ENCODE data around the gene COL8A1. TPM values are rescaled to one million over a fixed set of nuclear protein-coding genes. Genes with fewer than 3 reads are reported as not detected.

The COL8A1 gene
- total RNA-seq, 1 donor, result 324 TPM

GRCh38 chr3:99686955-99687612 lies 48.7 kb downstream of the COL8A1 start:
- peak; percentile 76 for DNase-seq (ENCODE audit: low read depth)
- TF ChIP-seq, protein P1, sequence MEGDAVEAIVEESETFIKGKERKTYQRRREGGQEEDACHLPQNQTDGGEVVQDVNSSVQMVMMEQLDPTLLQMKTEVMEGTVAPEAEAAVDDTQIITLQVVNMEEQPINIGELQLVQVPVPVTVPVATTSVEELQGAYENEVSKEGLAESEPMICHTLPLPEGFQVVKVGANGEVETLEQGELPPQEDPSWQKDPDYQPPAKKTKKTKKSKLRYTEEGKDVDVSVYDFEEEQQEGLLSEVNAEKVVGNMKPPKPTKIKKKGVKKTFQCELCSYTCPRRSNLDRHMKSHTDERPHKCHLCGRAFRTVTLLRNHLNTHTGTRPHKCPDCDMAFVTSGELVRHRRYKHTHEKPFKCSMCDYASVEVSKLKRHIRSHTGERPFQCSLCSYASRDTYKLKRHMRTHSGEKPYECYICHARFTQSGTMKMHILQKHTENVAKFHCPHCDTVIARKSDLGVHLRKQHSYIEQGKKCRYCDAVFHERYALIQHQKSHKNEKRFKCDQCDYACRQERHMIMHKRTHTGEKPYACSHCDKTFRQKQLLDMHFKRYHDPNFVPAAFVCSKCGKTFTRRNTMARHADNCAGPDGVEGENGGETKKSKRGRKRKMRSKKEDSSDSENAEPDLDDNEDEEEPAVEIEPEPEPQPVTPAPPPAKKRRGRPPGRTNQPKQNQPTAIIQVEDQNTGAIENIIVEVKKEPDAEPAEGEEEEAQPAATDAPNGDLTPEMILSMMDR (IDR thresholded peaks at IDR 0.05; ENCODE audit: insufficient read depth, low read depth, low read length), result peak; percentile 71
- H3K4me3 ChIP-seq (ENCODE audit: low read depth, low read length), result no peak overlapping the region

GRCh38 chr3:99690761-99691369 lies 52.5 kb downstream of the COL8A1 start:
- DNase-seq (ENCODE audit: low read depth), result no peak
- TF ChIP-seq, protein P1 (IDR thresholded peaks at IDR 0.05; ENCODE audit: insufficient read depth, low read depth, low read length), result no peak
- no peak overlapping the region for H3K4me3 ChIP-seq (ENCODE audit: low read depth, low read length)

DNA sequence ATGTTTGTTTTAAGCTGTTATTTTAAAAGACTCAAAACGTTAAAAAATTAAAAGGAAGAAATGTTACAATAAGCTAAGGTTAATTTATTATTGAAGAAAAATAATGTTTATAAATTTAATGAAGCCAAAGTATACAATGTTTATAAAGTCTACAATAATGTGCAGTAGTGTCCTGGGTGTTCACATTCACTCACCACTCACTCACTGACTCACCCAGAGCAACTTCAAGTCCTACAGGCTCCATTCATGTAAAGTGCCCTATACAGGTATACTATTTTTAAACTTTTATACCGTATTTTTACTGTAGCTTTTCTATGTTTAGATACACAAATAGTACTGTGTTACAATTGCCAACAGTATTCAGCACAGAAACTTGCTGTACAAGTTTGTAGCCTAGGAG lies 55.2 kb downstream of the COL8A1 start:
- no peak for DNase-seq (ENCODE audit: low read depth)
- H3K4me3 ChIP-seq (ENCODE audit: low read depth, low read length), result no peak overlapping the region
- TF ChIP-seq, protein P1 (IDR thresholded peaks at IDR 0.05; ENCODE audit: insufficient read depth, low read depth, low read length), result no peak

DNA sequence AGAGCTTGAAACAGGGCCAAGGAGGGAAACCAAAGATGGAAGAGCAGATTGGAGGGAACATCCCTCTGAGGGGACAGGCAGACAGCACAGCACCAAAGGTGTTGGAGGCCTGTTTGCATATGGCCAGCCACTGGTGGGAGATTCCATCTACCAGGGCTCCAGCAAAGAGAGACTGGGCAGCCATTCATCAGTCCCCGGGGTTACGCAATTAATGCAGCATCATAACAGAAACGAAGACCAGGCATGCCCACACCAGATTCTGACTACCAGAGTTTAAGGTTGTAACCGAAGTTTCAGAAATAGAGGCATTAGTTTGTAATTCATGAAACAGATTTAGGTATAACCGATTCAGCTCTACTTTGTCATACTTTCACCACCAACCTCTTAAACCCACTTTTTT lies 58.1 kb downstream of the COL8A1 start:
- TF ChIP-seq, protein P1 (IDR thresholded peaks at IDR 0.05; ENCODE audit: insufficient read depth, low read depth, low read length), result no peak
- no peak overlapping the region for H3K4me3 ChIP-seq (ENCODE audit: low read depth, low read length)
- DNase-seq (ENCODE audit: low read depth), result no peak

DNA sequence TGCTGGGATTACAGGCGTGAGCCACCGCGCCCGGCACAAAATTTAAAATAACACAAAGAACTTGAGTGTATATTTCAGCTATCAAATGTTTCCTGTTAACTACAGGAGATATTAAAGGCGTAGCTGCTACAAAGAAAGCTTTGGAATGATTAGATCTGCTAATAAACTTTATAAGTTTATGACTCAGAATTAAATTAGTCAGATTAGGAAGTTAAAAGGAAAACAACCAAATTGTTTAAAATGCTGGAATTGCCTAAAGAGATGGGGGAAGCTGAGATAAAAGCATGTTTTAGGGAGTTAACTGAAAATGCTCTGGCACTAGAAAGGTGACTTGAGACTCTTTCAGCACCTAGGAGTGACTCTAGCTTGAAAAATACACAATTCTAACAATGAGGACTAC lies 58.9 kb downstream of the COL8A1 start:
- DNase-seq (ENCODE audit: low read depth), result no peak
- H3K4me3 ChIP-seq (ENCODE audit: low read depth, low read length), result no peak overlapping the region
- TF ChIP-seq, protein P1 (IDR thresholded peaks at IDR 0.05; ENCODE audit: insufficient read depth, low read depth, low read length), result no peak

DNA sequence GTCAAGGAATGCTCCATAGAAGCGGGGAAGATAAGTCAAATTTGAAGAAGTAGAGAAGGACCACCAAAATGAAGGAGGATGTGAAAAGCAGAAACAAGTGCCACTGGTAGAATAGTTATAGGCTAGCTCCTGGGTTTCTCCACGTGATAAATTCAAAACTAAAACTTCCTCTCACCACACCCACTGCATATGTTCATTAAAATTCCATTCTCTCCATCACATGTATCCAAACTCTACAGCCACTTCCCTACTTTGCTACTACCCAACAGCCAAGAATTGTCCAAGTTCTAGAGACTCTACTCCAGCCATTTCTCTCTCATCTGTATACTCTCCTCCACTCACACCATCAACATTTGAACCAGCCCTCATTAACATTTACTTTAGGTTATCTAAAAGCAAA lies 60.5 kb downstream of the COL8A1 start:
- DNase-seq (ENCODE audit: low read depth), result no peak
- TF ChIP-seq, protein P1 (IDR thresholded peaks at IDR 0.05; ENCODE audit: insufficient read depth, low read depth, low read length), result no peak
- no peak overlapping the region for H3K4me3 ChIP-seq (ENCODE audit: low read depth, low read length)
